Esophagus squamous epithelium (tissue), 5 donors: ENCODE data around the gene STK32A. TPM values are rescaled to one million over a fixed set of nuclear protein-coding genes. Genes with fewer than 3 reads are reported as not detected.
A peak's percentile ranks its signal among the peaks of the same experiment; 100 is the strongest.

Experiments
- DNase-seq: peaks from one replicate; lab custom pipeline; 2025; lab: John Stamatoyannopoulos, UW
- H3K27ac ChIP-seq, 4 donors: fragments of 200-600 bp; sonication (generic); one replicate each; pipeline ENCODE4 v1.5.1; 2016 to 2019; ENCODE audit warnings: mild to moderate bottlenecking in 1 of 4
- H3K27me3 ChIP-seq, 4 donors: fragments of 200-600 bp; sonication (generic); 1 replicate in 3 of 4; 2 replicates in 1 of 4; pipeline versions ENCODE4 v1.5.1 to v1.6.0; 2017 to 2021; ENCODE audit warnings: antibody characterized with exemption in 1 of 4
- H3K36me3 ChIP-seq, 3 donors: fragments of 200-600 bp; sonication (generic); one replicate each; pipeline ENCODE4 v1.5.1; 2016 to 2019
- H3K4me1 ChIP-seq, 3 donors: fragments of 200-600 bp; sonication (generic); one replicate each; pipeline ENCODE4 v1.5.1; 2017 to 2019
- H3K4me3 ChIP-seq, 4 donors: fragments of 200-600 bp; sonication (generic); 1 replicate in 3 of 4; 2 replicates in 1 of 4; pipeline ENCODE4 v1.5.1; 2016 to 2019; ENCODE audit warnings: mild to moderate bottlenecking in 2 of 4, moderate library complexity in 1 of 4
- H3K9me3 ChIP-seq, 3 donors: fragments of 200-600 bp; sonication (generic); one replicate each; pipeline ENCODE4 v1.5.1; 2016 to 2019
- POLR2A ChIP-seq, 4 donors: fragments of 450-650 bp; IDR thresholded peaks; one replicate each; pipeline ENCODE4 v1.6.1; 2017; ENCODE audit warnings: antibody characterized with exemption in 4 of 4, mild to moderate bottlenecking in 4 of 4, moderate library complexity in 3 of 4
- WGBS, 2 donors: methylation state at CpG; one replicate each; pipeline ENCODE4 v1.1.5; 2018; 5-methylcytosine and 5-hydroxymethylcytosine counted together
- intact Hi-C: fragments of 100-400 bp; cut with DNase I; formaldehyde crosslinking; loops from one replicate; pipeline ENCODE4 v1.15.0; 2022
- total RNA-seq, 4 donors: library from RNA; depleted of rRNA; stranded (reverse); fragments of >200 nt; gene quantifications; one replicate each; pipeline ENCODE4 v1.1.0, GENCODE V29; 2016
- TF ChIP-seq, protein P1 (sequence below), 6 experiments: fragments of 450-650 bp in 4 of 6; fragments of 200-600 bp in 2 of 6; sonication (generic) in 2 of 6; IDR thresholded peaks; one replicate each; pipeline ENCODE4 v1.5.1; 2016 to 2019; ENCODE audit warnings: antibody characterized with exemption in 6 of 6, mild to moderate bottlenecking in 4 of 6, moderate library complexity in 4 of 6
- donor health status: DM: yes; HTN: yes; CAD: no.

The STK32A gene
- total RNA-seq, 4 donors from 2014 or later = 0.26 to 1.7 (median 0.38) TPM; not detected in 1

DNA sequence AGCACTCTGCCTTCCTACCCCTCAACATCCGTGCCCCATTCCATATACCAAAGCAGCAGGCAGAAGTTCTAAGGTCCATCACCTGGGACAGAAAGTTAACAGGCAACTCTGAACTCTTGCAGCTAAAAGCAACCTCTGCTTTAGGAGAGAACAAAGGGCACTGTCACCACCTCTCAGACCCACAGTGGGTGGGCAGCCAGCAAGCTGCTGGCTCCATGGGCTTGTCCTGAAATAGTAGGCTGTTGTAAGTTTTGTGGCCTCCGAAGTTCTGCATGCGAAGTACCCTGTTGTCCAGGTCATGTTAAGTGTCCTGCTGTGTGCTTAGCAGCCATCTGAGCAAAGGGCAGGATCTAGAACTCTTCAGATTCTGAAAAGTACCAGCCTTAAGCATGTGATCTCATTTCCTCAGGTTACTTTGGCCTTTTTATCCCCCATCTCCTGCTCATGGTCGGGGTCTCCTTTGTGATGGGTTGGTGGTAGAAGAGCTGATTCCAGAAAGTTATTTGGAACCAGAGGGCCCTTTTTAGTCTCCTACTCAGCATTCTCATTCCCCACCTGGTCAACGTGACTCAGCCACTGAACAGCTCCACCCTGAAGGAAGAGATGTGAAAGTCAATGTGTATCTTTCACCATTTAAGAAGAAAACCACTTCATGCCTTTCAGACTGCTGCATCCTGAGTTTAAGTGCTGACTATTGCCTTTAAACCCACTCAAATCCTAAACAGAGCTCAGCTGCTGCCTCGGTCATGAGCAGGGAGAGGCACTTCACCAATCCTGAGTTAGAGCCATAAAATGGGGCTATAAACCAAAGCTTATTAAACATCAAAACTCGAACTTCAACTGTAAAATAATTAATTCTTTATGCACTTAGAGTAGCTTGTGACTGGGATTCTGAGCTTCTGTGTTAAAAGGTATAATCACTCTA, 153.6 kb downstream of the STK32A start:
- Histone ChIP-seq H3K4me3 (no peak overlapping the region), H3K9me3 (no peaks in the 10 kb centered on the region), H3K4me1 (no peaks in the 10 kb centered on the region), H3K27ac (no peak overlapping the region), H3K36me3 (peaks cover 0 to 13% (median 0%) of the 10 kb centered on the region in 3 donors), H3K27me3 (no peaks in the 10 kb centered on the region)
- no peak for TF ChIP-seq POLR2A (IDR thresholded peaks at IDR 0.05)
- TF ChIP-seq, protein P1, sequence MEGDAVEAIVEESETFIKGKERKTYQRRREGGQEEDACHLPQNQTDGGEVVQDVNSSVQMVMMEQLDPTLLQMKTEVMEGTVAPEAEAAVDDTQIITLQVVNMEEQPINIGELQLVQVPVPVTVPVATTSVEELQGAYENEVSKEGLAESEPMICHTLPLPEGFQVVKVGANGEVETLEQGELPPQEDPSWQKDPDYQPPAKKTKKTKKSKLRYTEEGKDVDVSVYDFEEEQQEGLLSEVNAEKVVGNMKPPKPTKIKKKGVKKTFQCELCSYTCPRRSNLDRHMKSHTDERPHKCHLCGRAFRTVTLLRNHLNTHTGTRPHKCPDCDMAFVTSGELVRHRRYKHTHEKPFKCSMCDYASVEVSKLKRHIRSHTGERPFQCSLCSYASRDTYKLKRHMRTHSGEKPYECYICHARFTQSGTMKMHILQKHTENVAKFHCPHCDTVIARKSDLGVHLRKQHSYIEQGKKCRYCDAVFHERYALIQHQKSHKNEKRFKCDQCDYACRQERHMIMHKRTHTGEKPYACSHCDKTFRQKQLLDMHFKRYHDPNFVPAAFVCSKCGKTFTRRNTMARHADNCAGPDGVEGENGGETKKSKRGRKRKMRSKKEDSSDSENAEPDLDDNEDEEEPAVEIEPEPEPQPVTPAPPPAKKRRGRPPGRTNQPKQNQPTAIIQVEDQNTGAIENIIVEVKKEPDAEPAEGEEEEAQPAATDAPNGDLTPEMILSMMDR (IDR thresholded peaks at IDR 0.05) = no peak
- WGBS, 2 donors = 50 to 74% methylated on average over 5 to 6 of the region's 7 CpGs
- intact Hi-C loops = no loop called here
- DNase-seq = no peak

DNA sequence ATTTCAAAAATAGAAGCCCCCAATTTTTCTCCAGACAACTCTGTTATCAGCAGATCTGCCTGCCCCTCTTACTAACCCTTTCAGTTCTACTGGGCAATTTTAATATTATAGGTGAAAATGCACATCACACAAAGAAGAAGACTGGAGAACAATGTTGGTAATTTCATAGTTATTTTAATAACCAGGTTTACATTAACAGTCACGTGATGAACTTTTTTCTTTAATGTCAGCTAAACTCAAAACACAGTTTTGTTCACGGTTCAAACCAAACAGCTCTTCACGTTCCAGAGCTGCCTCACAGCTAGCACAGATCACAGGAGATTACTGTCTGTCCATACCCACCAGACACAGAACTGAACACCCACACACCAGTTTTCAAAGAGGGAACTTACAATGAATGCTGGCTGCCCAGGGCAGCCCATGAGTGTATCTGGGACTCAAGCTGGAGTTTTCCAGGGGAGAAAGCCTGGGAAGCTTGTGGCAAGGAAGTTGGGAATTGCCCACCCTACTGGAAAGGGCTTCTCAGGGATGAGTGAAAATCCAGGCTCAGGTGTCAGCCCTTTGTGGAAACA, 155.9 kb downstream of the STK32A start:
- intact Hi-C loops = no loop called here
- Histone ChIP-seq H3K9me3 (no peaks in the 10 kb centered on the region), H3K36me3 (peaks cover 0 to 34% (median 0%) of the 10 kb centered on the region in 3 donors), H3K27ac (no peak overlapping the region), H3K27me3 (no peaks in the 10 kb centered on the region), H3K4me3 (no peak overlapping the region), H3K4me1 (no peaks in the 10 kb centered on the region)
- no peak for DNase-seq
- WGBS, 2 donors = 60 to 89% methylated on average over 3 of the region's 3 CpGs
- TF ChIP-seq, protein P1 (IDR thresholded peaks at IDR 0.05) = no peak
- TF ChIP-seq POLR2A (IDR thresholded peaks at IDR 0.05) = no peak

DNA sequence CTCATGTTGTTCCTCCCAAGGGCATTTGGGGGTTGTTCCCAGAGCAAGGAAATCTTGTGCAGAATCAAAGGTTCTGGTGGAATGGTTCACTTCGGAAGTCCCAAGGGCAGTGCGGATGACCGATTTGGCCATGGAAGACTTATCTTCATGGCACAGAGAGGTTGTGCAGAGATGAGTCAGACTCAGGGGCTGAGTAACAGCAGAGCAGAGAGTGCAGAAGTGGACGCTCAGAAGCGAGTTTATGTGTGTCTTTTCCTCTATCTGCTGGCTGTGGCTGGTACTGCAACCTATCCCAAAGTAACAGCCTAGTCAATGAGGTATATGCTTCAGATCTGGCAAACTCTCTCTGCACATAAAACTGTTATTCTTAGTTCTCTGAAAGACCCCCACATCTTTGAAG, 157.0 kb downstream of the STK32A start:
- peaks cover 0 to 41% (median 0%) of the 10 kb centered on the region in 3 donors for H3K36me3 ChIP-seq
- H3K4me3 ChIP-seq = no peak overlapping the region
- no peaks in the 10 kb centered on the region for H3K9me3 ChIP-seq
- DNase-seq = no peak
- H3K4me1 ChIP-seq = no peaks in the 10 kb centered on the region
- no peak for TF ChIP-seq POLR2A (IDR thresholded peaks at IDR 0.05)
- TF ChIP-seq, protein P1 (IDR thresholded peaks at IDR 0.05) = peak in 5 of 6 experiments; percentile 34 to 60 (median 49)
- no peaks in the 10 kb centered on the region for H3K27me3 ChIP-seq
- intact Hi-C loops = no loop called here
- H3K27ac ChIP-seq = peak overlapping the region in 1 of 4 donors; percentile 3
- 54 to 68% methylated on average over 3 to 5 of the region's 5 CpGs for WGBS, 2 donors

DNA sequence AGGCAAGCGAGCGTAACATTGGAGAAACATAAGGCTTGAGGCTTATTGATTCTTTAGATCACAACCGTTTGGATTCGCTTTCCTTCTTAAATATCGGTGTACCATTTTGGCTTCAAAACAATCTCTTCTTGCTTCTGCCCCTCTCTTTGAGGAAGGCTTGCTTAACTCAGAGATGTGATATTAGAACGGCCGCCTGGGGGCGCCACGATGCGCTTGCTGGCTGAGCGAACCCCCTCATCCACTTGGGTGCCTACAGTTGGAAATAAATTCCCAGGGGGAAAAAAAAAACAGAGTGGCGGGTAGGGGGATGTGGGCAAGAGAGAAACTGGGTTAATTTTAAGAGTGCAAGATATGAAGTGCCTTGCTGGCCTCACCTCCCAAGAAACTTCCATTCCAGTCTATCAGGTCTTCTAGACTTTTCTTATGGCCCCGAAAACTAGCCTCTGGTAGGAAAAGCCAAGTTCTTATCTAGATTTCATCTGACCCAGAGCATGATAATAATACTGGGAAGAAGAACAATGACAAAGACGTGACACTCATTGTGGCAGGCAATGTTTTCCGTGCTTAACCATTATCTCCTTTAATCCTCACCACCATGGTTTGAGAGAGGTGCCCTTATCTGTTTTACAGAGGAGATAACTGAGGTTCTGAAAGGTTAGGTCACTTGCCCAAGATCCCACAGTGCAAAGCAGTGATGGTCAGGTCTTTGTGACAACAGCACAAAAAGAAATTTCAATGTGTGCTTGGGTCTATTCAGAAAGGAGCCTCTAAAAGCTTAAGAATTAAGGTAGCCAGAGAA, 159.2 kb downstream of the STK32A start:
- Histone ChIP-seq H3K36me3 (peaks cover 0 to 61% (median 0%) of the 10 kb centered on the region in 3 donors), H3K27me3 (no peaks in the 10 kb centered on the region), H3K4me3 (no peak overlapping the region), H3K4me1 (no peaks in the 10 kb centered on the region), H3K9me3 (no peaks in the 10 kb centered on the region), H3K27ac (no peak overlapping the region)
- 79 to 81% methylated on average over 15 of the region's 15 CpGs for WGBS, 2 donors
- TF ChIP-seq, protein P1 (IDR thresholded peaks at IDR 0.05) = peak in 1 of 6 experiments; percentile 9
- no peak for TF ChIP-seq POLR2A (IDR thresholded peaks at IDR 0.05)
- no peak for DNase-seq
- intact Hi-C loops = no loop called here
